Measurements from ENCODE around the gene FAM240B.

GRCh38 chr9:38650564-38650963 is 69.4 kb downstream of the FAM240B start:
- no peak for TF ChIP-seq CTCF (IDR thresholded peaks at IDR 0.05; ENCODE audit: low read depth, low read length)
- no peak for TF ChIP-seq EZH2phosphoT487 (IDR thresholded peaks at IDR 0.05; ENCODE audit: low read depth)

Data from OCI-LY3 (cell line).